OCI-LY7 (cell line): ENCODE data around the gene RIN1. TPM values are rescaled to one million over a fixed set of nuclear protein-coding genes. Genes with fewer than 3 reads are reported as not detected.

Experiments used
- BruUV-seq: library from RNA; stranded (reverse); fragments of 400-500 nt; replicated peaks from 2 replicates; lab custom pipeline; 2021; lab: Mats Ljungman, UMichigan
- CTCF ChIA-PET: fragments of 300-600 bp; sonication (Branson Sonifier 250); formaldehyde crosslinking; loops from one replicate; lab custom pipeline; 2022; ENCODE audit warnings: antibody characterized with exemption; ENCODE audit not compliant: unreplicated experiment; lab: Charles Lee
- POLR2A ChIA-PET: fragments of 300-600 bp; sonication (Branson Sonifier 250); formaldehyde crosslinking; loops from one replicate; lab custom pipeline; 2022; ENCODE audit warnings: antibody characterized with exemption; lab: Charles Lee
- DNase-seq: peaks from one replicate; pipeline ENCODE4 v3.0.0-alpha.2; 2015; ENCODE audit warnings: low spot score
- H2AFZ ChIP-seq: fragments of 200-600 bp; sonication (generic), shearing (Covaris generic); 2 replicates; pipeline ENCODE4 v1.6.1; 2014; ENCODE audit warnings: mild to moderate bottlenecking, antibody characterized with exemption, low read length, moderate library complexity
- H3K27ac ChIP-seq: fragments of 200-600 bp; sonication (generic); 2 replicates; pipeline ENCODE4 v1.5.1; 2014; ENCODE audit warnings: mixed run types, low read depth, mild to moderate bottlenecking, moderate library complexity, low read length, inconsistent platforms; ENCODE audit not compliant: poor library complexity, severe bottlenecking
- H3K36me3 ChIP-seq: fragments of 200-600 bp; sonication (generic); 2 replicates; pipeline ENCODE4 v1.6.1; 2014; ENCODE audit warnings: mild to moderate bottlenecking, antibody characterized with exemption, low read length, moderate library complexity, mixed read lengths; ENCODE audit not compliant: insufficient read depth
- H3K4me1 ChIP-seq: fragments of 200-600 bp; sonication (generic); 2 replicates; pipeline ENCODE4 v1.5.1; 2014; ENCODE audit warnings: mild to moderate bottlenecking, low read length; ENCODE audit not compliant: insufficient read depth, poor library complexity, severe bottlenecking
- H3K4me2 ChIP-seq: fragments of 200-600 bp; sonication (generic); 2 replicates; pipeline ENCODE4 v1.6.1; 2014; ENCODE audit warnings: mild to moderate bottlenecking, low read length
- H3K4me3 ChIP-seq: fragments of 200-600 bp; sonication (generic); 2 replicates; pipeline ENCODE4 v1.5.1; 2014; ENCODE audit warnings: mild to moderate bottlenecking, low read depth, low read length; ENCODE audit not compliant: poor library complexity, severe bottlenecking
- H3K79me2 ChIP-seq: fragments of 200-600 bp; sonication (generic); 2 replicates; pipeline ENCODE4 v1.6.1; 2016; ENCODE audit warnings: low read depth, mild to moderate bottlenecking, low read length, moderate library complexity, mixed read lengths; ENCODE audit not compliant: insufficient read depth
- H3K9me2 ChIP-seq: fragments of 200-600 bp; sonication (generic); 2 replicates; pipeline ENCODE4 v1.6.1; 2016; ENCODE audit warnings: mild to moderate bottlenecking, low read length, mixed read lengths; ENCODE audit not compliant: insufficient read depth
- H3K9me3 ChIP-seq: fragments of 200-600 bp; sonication (generic); 2 replicates; pipeline ENCODE4 v1.6.1; 2014; ENCODE audit warnings: mild to moderate bottlenecking, mixed run types, low read length, mixed read lengths
- H4K20me1 ChIP-seq: fragments of 200-600 bp; sonication (generic); 2 replicates; pipeline ENCODE4 v1.6.1; 2014; ENCODE audit warnings: mild to moderate bottlenecking, antibody characterized with exemption, low read length, moderate library complexity, mixed read lengths; ENCODE audit not compliant: insufficient read depth
- EZH2phosphoT487 ChIP-seq: fragments of 200-600 bp; sonication (generic); IDR thresholded peaks from 2 replicates; pipeline ENCODE4 v1.6.1; 2018; ENCODE audit warnings: low read depth, borderline replicate concordance, mild to moderate bottlenecking, mixed run types, antibody characterized with exemption, low read length, moderate library complexity, mixed read lengths
- intact Hi-C: fragments of 100-400 bp; cut with micrococcal nuclease; formaldehyde crosslinking; loops from one replicate; pipeline ENCODE4 v1.10.0; 2022; ENCODE audit not compliant: unreplicated experiment
- total RNA-seq, 2 experiments: library from RNA; depleted of rRNA in 1 of 2; stranded (reverse); fragments of >200 nt in 1 of 2; shearing (Covaris generic) in 1 of 2; gene quantifications; 2 replicates each; pipeline ENCODE4 v1.2.3, GENCODE V29; 2014 to 2022
- TF ChIP-seq, protein P1 (sequence below): fragments of 200-600 bp; sonication (generic); conservative IDR thresholded peaks from 2 replicates; pipeline ENCODE4 v1.5.1; 2014; ENCODE audit warnings: mild to moderate bottlenecking, antibody characterized with exemption, low read length, moderate library complexity, mixed read lengths

RIN1 gene
- total RNA-seq, 2 experiments from 2014 or later: 1.6 to 2.9 TPM

DNA sequence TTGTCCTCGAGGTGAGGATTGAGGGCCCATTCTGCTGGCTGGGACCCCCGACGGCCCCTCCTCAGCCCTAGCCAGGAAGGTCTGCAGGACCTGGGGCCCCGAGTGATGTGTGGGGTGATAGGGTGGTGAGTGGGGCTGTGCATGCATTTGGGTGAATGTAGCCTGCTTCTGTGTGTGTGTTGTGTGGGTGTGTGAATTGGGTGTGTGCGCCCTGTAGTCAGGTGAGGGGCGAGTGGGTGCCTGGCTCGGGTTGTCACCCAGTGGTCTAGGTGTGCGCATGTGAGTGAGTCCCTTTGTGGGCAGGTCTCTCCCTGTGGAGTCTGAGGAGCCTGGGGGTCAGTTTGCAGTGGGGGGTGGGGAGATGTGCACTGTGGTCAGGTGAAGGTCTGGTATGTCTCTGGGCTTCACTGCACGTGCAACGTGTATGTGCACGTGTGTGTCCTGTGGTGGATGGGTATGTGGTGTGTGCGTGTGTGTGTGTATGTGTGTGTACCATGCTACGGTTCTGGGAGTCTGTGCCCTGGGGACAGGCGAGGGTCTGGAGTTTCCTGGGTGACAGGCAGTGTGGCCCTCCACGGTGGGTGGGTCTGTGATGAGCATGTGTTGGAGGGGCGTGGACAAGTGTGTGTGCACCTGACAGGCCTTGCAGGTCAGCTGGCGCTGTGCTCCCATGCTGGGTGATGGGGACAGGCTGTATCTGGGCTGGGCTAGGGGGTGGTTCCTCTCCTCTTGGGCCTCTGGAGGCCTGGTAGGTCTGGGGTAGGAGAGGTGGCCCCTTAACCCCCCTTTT lies 43.5 kb downstream of the RIN1 start:
- H4K20me1 ChIP-seq: no peaks in the 10 kb centered on the region
- intact Hi-C loops: no loop called here
- TF ChIP-seq EZH2phosphoT487: no peak
- TF ChIP-seq, protein P1, sequence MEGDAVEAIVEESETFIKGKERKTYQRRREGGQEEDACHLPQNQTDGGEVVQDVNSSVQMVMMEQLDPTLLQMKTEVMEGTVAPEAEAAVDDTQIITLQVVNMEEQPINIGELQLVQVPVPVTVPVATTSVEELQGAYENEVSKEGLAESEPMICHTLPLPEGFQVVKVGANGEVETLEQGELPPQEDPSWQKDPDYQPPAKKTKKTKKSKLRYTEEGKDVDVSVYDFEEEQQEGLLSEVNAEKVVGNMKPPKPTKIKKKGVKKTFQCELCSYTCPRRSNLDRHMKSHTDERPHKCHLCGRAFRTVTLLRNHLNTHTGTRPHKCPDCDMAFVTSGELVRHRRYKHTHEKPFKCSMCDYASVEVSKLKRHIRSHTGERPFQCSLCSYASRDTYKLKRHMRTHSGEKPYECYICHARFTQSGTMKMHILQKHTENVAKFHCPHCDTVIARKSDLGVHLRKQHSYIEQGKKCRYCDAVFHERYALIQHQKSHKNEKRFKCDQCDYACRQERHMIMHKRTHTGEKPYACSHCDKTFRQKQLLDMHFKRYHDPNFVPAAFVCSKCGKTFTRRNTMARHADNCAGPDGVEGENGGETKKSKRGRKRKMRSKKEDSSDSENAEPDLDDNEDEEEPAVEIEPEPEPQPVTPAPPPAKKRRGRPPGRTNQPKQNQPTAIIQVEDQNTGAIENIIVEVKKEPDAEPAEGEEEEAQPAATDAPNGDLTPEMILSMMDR: no peak
- no peaks in the 10 kb centered on the region for H3K9me2 ChIP-seq
- H3K4me3 ChIP-seq: no peak overlapping the region
- peaks cover 16% of the 10 kb centered on the region for H3K4me1 ChIP-seq
- no peaks in the 10 kb centered on the region for H3K9me3 ChIP-seq
- no peak overlapping the region for H3K4me2 ChIP-seq
- POLR2A ChIA-PET: no interaction called here
- no peak overlapping the region for H2AFZ ChIP-seq
- no peak overlapping the region for H3K27ac ChIP-seq
- DNase-seq: no peak
- H3K36me3 ChIP-seq: no peaks in the 10 kb centered on the region
- CTCF ChIA-PET: no interaction called here
- peaks cover 9% of the 10 kb centered on the region; the same call in 1 of the 2 replicates for H3K79me2 ChIP-seq
- no TSS peak for BruUV-seq

DNA sequence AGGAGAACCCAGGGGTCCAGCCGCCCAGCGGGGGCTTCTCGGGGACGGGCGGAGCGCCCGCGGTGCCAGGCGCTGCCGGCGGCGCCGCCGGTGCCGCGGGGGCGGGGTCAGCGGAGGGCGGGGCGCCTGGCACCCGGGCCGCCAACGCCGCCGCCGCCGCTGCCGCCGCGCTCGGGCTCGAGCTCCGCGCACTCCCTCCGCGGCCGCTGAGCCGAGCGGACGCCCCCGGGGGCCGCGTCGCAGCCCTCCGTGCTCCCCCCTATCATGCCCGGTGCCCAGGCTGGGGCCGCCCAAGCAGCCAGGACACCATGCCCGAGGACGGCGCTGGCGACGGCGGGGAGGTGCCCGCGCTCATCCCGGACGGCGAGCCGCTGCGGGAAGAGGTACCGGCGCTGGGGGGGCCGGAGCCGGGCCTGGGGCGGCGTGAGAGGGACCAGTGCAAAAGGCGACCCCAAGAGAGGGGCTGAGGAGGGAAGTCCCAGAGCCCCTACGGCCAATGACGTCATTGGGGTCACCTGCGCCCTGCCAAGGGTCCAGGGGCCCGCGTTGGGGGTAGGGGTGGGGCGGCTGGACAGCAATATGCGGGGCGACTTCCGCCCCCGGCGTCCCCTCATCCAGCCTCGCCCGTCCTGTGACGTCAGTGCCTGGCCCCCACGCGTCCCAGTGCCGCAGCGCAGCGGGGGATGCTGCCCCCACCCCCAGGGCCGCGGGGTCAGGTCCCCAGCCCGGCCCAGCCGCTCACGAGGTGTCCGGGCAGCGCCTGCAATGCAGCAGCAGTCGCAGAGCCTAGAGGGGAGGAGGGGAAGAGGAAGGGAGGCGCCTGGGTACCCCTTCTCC lies 44.3 kb downstream of the RIN1 start, which contains the start of gene TMEM151A:
TSS of gene TMEM151A (plus strand) at position 189 of the 837 bp plus-strand sequence. CDS start at position 309, 120 bp downstream.
- Histone ChIP-seq H3K4me1 (peaks cover 18% of the 10 kb centered on the region), H3K4me3 (no peak within 1 kb of the TSS), H3K79me2 (peaks cover 9% of the 10 kb centered on the region; the same call in 1 of the 2 replicates), H4K20me1 (no peaks in the 10 kb centered on the region), H3K9me2 (no peaks in the 10 kb centered on the region), H3K4me2 (no peak within 1 kb of the TSS), H3K36me3 (no peaks in the 10 kb centered on the region), H2AFZ (no peak within 1 kb of the TSS), H3K27ac (no peak within 1 kb of the TSS), H3K9me3 (no peaks in the 10 kb centered on the region)
- no TSS peak for BruUV-seq
- TF ChIP-seq EZH2phosphoT487: no peak
- TF ChIP-seq, protein P1: no peak
- intact Hi-C loops: no loop called here
- CTCF ChIA-PET: interaction anchor here (0.6 kb wide), 1 partner anchor 767 kb away, joined by 6 read pairs; no protein-coding TSS in a partner anchor
- DNase-seq: no peak
- POLR2A ChIA-PET: no interaction called here
